ENCODE results near the gene APOM. TPM values are rescaled to one million over a fixed set of nuclear protein-coding genes. Genes with fewer than 3 reads are reported as not detected.
A peak's percentile ranks its signal among the peaks of the same experiment; 100 is the strongest.

The APOM gene
- polyA plus RNA-seq, 3 donors: 105 to 114 (median 110) TPM

- DNase-seq (ENCODE audit: extremely low read depth in 1 of 11, low read depth in 9 of 11, low spot score in 4 of 11): no peak
Observed at GRCh38 chr6:31643818-31644454, 11.8 kb upstream of the APOM start.

GRCh38 chr6:31645325-31645724 lies 10.4 kb upstream of the APOM start:
- DNase-seq (ENCODE audit: extremely low read depth in 1 of 11, low read depth in 9 of 11, low spot score in 4 of 11): no peak

- DNase-seq (ENCODE audit: extremely low read depth in 1 of 11, low read depth in 9 of 11, low spot score in 4 of 11): peak in 8 of 11 donors; percentile 42 to 77 (median 60)
Observed at GRCh38 chr6:31651602-31652191, 4.0 kb upstream of the APOM start.

- peak in 6 of 11 donors; percentile 84 to 94 (median 93) for DNase-seq (ENCODE audit: extremely low read depth in 1 of 11, low read depth in 9 of 11, low spot score in 4 of 11)
Observed at GRCh38 chr6:31652925-31653724, 2.6 kb upstream of the APOM start.

GRCh38 chr6:31654574-31655348 lies 933 bp upstream of the APOM start:
- DNase-seq (ENCODE audit: extremely low read depth in 1 of 11, low read depth in 9 of 11, low spot score in 4 of 11): no peak

GRCh38 chr6:31657406-31658157 lies 1.9 kb downstream of the APOM start:
- no peak for DNase-seq (ENCODE audit: extremely low read depth in 1 of 11, low read depth in 9 of 11, low spot score in 4 of 11)

- no peak for DNase-seq (ENCODE audit: extremely low read depth in 1 of 11, low read depth in 9 of 11, low spot score in 4 of 11)
Observed at GRCh38 chr6:31658158-31658688, 2.5 kb downstream of the APOM start.

GRCh38 chr6:31658983-31659648 lies 3.4 kb downstream of the APOM start:
- no peak for DNase-seq (ENCODE audit: extremely low read depth in 1 of 11, low read depth in 9 of 11, low spot score in 4 of 11)

GRCh38 chr6:31659649-31660380 lies 4.1 kb downstream of the APOM start:
- DNase-seq (ENCODE audit: extremely low read depth in 1 of 11, low read depth in 9 of 11, low spot score in 4 of 11): no peak

- DNase-seq (ENCODE audit: extremely low read depth in 1 of 11, low read depth in 9 of 11, low spot score in 4 of 11): peak in 9 of 11 donors; percentile 66 to 82 (median 78)
Observed at GRCh38 chr6:31660381-31661261, 4.9 kb downstream of the APOM start, which contains the start of gene C6orf47. TSS of gene C6orf47 (minus strand) at chr6:31660778. CDS start at chr6:31659947, 831 bp downstream.

GRCh38 chr6:31661262-31662123 lies 5.8 kb downstream of the APOM start:
- DNase-seq (ENCODE audit: extremely low read depth in 1 of 11, low read depth in 9 of 11, low spot score in 4 of 11): no peak

GRCh38 chr6:31662124-31662723 lies 6.5 kb downstream of the APOM start:
- DNase-seq (ENCODE audit: extremely low read depth in 1 of 11, low read depth in 9 of 11, low spot score in 4 of 11): no peak

- DNase-seq (ENCODE audit: extremely low read depth in 1 of 11, low read depth in 9 of 11, low spot score in 4 of 11): no peak
Observed at GRCh38 chr6:31663126-31663960, 7.6 kb downstream of the APOM start.
